NCI-H460 (cell line): ENCODE data around the gene NUP62. TPM values are rescaled to one million over a fixed set of nuclear protein-coding genes. Genes with fewer than 3 reads are reported as not detected.

ENCODE experiments used
- DNase-seq: peaks from one replicate; pipeline ENCODE4 v3.0.0-alpha.2; 2016; ENCODE audit warnings: low read depth; ENCODE audit errors: extremely low read depth
- total RNA-seq: library from RNA; depleted of rRNA; stranded (reverse); fragments of >200 nt; shearing (Covaris generic); gene quantifications from 2 replicates; pipeline ENCODE4 v1.2.3, GENCODE V29; 2014

NUP62 gene
- total RNA-seq, 1 experiment from 2014 or later: 22.3 TPM

- no peak for DNase-seq
These were observed 20.6 kb downstream of the NUP62 start for GRCh38 chr19:49908480-49909420.

GRCh38 chr19:49907745-49908446 lies 21.4 kb downstream of the NUP62 start:
- no peak for DNase-seq

- DNase-seq: no peak
These were observed 22.3 kb downstream of the NUP62 start for GRCh38 chr19:49906879-49907564.

GRCh38 chr19:49904136-49904535 lies 25.2 kb downstream of the NUP62 start:
- DNase-seq: no peak

- DNase-seq: no peak
These were observed 32.3 kb downstream of the NUP62 start, which contains the start of gene IL4I1 for GRCh38 chr19:49896863-49897621. IL4I1 (minus strand) TSS chr19:49896887; CDS start chr19:49896160, 727 bp downstream.

- DNase-seq: no peak
These were observed 33.6 kb downstream of the NUP62 start for GRCh38 chr19:49895566-49896297.

- DNase-seq: no peak
These were observed 34.3 kb downstream of the NUP62 start for GRCh38 chr19:49894879-49895565.

- DNase-seq: no peak
These were observed 35.2 kb downstream of the NUP62 start for GRCh38 chr19:49894011-49894664.

- no peak for DNase-seq
These were observed 36.6 kb downstream of the NUP62 start for GRCh38 chr19:49892716-49893115.

- DNase-seq: no peak
These were observed 37.9 kb downstream of the NUP62 start for GRCh38 chr19:49891393-49891792.

GRCh38 chr19:49890349-49891311 lies 38.7 kb downstream of the NUP62 start:
- no peak for DNase-seq

GRCh38 chr19:49889687-49890348 lies 39.5 kb downstream of the NUP62 start:
- DNase-seq: peak; percentile 53

- no peak for DNase-seq
These were observed 40.1 kb downstream of the NUP62 start for GRCh38 chr19:49889038-49889686.

GRCh38 chr19:49888510-49888824 lies 40.8 kb downstream of the NUP62 start:
- no peak for DNase-seq

GRCh38 chr19:49887665-49888509 lies 41.4 kb downstream of the NUP62 start:
- DNase-seq: no peak
